IPS DF 4.7 (cell line): Measurements from ENCODE around the gene LDLRAD4.

ENCODE experiments used
- DNase-seq: peaks from one replicate; pipeline ENCODE4 v3.0.0-alpha.2; 2013; ENCODE audit warnings: low spot score; ENCODE audit errors: extremely low read depth

The LDLRAD4 gene

DNA sequence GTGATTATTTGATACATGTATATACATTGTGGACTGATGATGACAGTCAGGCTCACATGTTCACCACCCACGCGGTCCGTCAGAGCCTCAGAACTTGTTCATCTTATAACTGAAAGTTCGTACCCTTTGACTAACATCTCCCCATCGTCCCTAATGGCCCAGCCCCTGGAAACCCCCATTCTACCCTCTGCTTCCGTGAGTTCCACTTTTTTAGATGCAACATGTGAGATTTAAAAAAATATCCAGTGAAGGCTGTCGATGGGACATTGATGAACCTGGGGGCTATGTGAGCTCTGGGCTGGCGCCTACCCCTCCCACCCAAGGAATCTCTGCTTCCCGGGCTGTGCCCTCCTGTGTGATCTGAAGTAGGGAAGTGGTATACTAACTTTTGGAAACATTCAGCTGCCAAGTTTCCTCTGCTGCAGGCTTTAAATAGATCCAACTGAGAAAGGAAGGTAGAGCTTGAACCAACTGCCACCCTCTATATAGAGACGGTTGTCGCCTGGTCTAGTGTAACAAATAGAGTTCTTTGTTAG, 344.0 kb downstream of the LDLRAD4 start:
- no peak for DNase-seq

DNA sequence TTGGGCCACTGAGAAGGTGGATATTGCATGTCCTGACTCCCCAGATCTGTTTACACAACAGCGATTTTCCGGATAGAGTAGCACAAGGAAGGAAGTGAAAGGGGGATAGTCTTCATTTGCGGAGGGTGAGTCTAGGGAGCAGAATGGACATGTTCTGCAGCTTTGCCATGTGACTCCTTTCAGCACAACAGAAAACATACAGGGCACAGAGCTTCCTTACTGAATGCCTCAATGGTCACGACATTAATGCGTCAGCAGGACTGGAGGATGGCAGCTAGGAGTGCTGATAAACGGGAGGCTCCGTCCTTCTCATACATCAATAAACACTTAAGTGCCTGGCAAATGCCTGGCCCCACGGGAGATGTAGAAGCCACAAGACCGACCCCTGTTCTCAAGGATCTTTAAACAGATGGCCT, 344.8 kb downstream of the LDLRAD4 start:
- DNase-seq: no peak

DNA sequence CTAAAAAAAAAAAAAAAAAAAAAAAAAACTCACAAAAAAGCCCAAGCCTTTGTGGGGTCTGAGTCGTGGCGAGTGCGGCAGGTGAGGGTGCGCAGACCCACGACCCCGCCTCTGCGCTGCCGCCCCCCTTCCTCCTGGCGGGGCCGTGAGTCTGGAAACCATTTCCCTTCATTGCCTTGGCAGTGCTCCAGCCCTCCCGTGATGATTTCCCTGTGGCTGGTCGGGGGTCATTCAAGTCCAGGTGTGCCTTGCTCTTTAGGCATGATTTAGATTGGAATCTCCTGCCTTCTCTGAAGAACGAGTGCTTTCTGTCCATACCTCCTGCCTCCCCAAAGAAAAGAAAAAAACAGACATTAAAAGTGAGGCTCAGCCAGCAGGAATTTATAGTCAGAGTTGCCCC, 346.0 kb downstream of the LDLRAD4 start:
- no peak for DNase-seq

DNA sequence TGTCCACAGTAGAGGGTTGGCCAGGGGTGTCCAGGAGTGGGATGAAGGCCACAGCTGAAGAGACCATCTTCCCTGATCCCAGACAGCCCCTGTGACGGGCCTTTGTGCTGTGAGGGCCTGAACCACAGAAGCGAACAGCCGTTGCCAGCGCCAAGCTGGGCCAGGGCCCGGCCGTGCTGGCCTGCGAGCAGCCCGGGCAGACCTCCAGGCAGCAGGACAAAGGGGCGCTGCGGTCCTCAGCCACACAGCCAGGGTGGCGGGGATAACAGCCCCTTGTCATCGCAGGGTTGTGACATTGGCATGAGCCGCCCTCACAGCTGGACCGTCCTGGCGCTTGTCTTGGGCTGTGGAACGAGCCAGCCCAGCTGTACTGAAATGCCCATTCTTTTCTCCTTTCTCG, 346.7 kb downstream of the LDLRAD4 start:
- no peak for DNase-seq

DNA sequence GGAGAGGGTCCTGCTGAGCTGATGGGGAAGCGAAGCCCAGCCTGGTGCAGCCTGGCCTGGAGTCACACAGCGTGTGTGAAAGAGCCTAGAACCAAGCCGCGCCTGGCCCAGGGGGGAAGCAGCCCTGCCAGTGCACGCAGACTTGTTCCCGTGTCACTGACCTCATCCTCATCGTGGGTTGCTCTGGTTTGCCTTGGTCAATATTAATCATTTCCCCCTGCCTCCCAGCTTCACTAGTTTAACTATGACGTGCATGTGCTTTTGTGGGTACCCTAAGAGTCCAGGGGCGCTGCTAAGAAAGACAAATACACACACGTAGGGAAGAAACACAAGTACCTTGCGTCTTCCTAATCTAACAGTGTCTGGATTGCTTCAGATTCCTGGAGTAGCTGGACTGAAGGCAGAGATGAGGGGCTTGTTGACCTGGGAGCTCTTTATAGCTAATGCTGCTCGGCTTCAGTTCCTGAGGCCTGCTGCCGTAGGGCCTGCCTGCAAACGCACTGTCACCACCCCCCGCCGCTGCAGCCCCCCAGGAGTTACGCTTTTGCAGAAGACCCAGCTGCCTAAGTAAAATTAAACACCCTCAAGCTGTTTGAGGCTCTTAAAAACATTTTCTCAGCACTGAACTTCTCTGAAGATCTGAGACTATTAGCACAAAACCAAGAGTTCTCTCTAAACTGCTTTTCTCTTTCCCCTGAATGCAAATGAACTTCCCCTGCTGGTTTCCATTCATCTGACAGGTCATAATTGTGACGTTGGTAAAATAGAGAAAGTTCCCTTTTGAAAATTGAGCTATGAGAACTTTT, 348.6 kb downstream of the LDLRAD4 start:
- no peak for DNase-seq

DNA sequence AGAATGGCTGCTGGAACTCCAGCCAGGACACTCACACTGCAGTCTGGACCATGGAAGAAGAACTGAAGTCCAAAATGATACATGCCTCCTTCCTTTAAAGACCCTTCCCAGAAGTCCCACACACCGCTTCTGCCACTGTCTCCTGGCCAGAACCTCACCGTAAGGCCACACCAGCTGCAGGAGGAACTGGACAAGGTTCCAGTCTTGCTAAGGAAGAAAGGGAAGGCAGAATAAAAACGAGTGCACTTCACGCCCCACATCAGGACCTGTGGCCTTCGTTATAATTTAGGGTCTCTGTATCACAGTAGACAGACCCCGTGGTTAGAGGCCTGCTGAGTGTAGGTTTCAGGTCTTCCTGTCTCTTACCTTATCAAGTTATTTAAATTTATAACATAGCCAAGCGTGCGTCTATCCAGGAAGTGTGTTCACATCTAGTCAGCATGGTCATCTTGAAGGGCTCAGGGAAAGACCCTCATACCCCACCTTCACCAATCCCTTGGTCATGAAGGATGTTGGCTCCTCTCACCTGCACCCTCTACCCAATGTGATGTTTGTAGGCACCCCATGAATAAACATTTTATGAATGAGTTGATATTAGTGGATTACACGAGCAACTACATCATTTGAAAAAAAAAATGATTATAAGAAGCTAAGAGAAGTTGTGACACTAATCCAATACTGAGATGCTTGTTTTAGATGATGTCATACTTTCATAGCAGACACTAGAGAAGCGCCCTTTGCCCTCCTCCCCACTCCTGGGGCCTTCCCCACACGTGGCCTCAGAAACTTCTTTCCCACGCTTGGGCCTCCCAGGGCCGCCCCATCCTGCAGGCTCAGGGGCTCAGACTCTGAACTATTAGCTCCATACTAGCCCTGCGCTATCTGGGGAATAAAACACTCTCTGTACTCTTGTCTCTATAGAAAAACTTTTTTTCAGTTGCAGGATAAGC, 350.2 kb downstream of the LDLRAD4 start:
- no peak for DNase-seq

DNA sequence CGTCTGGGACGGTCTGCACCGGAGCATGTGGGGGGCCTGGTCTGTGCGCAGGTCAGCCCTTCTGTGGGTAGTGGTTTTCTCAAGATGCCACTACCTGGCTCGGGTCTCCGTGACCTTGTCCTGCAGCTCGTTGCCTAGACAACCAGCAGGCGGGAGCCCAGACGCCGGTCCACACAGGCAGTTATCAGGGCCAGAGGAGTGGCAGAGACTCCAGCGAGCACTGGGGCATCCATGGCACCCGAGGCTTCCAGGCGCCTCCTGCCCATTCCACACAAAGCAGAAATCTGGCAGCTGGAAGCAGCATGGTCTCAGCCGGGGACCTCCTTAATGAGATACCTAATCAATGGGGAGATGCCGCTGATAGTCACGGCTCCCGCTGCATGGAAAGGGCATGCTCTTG, 351.7 kb downstream of the LDLRAD4 start:
- DNase-seq: no peak

DNA sequence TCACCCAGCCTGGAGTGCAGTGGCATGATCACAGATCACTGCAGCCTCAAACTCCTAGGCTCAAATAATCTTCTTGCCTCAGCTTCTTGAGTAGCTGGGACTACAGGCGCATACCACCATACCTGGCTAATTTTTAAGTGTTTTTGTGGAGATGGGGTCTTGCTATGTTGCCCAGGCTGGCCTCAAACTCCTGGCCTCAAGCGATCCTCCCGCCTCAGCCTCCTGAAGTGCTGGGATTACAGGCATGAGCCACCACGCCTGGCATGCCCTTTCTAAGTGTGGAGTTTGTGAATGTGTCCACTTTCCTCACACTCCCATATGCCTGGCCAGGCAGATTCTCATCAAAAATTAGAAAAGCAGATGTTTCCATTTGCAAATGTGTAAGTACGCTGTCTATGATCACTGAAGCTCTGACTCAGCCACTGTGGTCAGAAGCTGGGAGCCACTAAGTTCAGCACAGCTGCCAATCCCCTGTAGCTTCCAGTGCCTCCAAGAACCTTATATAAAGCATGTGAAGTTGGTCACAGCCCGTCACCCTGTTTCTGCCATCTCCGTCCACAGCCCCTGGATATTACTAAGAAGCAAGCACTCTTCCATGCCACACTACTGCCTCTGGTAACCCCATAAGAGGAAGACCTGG, 352.4 kb downstream of the LDLRAD4 start:
- no peak for DNase-seq

DNA sequence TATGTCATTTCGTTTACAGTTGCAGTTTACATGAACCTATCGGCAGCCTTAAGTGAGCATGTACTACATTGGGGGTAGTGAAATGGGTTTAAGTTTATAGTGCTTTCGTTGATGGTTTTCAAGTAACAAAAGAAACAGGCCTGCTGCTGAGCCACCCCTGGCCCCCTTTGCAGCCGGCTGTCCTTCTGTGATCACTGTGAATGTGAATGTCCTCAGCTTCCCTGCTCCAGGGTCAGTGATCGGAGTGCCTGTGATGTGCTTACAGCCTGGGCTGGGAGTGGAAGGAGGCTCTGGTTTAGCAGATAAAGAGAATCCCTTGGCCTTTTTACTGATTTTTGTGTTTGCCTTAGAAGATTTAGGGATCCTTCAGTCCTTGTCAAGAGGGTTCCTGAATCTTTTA, 353.6 kb downstream of the LDLRAD4 start:
- no peak for DNase-seq

DNA sequence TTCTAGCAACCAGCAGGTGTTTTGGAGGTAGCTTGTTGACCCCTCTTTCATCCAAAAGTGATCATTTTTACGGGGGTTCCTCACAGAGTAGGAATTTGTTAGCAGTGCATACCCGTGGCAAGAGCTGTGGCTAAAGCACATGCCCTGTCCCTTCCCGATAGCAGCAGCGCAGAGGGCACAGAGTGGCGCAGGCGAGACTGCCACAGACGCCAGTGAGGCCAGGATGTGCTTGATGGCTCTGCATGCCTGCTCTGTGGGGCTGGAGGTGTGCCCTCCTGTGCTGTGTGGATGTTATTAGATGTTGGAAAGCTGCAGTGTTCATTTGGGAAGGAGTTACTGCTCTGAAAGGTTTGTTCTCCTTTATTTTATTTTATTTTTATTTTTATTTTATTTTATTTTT, 354.2 kb downstream of the LDLRAD4 start:
- DNase-seq: no peak

DNA sequence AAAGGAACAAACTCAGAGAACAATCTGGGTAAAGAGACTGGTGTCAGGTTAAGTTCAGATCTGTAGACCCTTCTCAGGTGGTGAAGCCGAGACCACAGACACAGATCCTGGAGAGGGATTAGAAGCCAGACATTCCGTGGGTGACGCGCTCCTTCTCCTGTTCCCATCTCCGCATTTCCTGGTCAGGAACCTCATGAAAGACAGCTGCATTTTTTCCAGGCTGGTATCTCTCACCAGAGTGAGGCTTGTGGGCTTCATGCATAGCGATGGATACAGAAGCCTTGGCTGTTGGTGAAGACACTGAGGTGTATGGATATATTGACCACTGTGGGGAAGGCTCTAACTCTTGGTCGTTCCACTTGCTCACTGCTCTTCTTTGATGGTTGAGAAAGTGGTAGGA, 355.2 kb downstream of the LDLRAD4 start:
- DNase-seq: no peak

DNA sequence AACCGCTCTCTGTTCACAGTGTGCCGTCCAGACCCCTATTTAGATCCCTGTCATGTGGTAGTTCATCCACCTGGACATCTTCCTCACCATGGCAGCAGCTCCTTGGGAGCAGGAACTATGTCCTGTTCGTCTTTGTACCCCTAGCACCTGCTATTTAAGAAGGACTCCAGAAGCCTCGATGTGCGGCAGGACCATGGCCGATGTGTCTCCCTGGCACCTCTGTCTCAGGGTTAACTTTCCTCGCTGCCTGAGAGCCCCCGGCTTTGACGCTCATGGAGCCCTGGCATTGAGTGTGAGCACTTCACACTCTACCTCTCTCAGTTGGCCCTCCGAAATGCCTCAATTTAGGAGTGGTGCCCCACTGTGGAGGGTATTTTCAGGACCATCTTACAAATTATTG, 355.8 kb downstream of the LDLRAD4 start:
- no peak for DNase-seq

DNA sequence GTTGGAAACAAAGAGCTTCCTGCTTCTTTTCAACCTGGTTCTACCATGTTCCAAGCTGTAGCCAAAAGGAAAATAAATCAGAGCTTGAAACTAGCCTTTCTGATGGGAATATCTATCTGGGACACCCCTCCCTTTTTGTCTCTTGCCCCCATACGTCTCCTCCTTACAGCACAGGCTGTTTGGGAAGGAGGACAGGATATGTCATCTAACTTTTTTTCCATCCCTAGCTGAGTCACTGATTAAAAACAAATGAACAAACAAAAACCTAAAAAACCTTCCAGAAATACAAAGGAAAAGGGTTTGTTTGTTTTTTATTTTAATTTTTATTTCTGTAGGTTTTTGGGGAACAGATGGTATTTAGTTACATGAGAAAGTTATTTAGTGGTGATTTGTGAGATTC, 356.2 kb downstream of the LDLRAD4 start:
- no peak for DNase-seq

DNA sequence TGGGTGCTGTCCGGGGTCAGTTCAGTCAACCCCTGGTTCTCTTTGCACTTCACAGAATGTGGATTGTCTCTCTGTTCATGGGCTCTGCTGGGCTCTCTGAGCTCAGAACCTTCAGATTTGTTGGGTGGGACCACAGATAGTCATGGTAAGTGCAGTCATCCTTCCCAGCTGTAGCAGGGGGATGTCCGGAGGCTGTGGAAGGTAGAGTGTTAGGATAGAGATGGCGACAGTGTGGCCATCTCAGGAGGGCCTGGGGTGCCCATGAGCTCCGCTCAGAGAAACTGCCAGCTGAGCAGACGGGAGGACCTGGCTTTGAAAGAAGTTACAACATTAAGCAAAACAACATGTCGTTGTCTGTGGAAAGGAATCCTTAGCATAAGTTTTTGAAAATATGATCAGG, 358.0 kb downstream of the LDLRAD4 start:
- no peak for DNase-seq

DNA sequence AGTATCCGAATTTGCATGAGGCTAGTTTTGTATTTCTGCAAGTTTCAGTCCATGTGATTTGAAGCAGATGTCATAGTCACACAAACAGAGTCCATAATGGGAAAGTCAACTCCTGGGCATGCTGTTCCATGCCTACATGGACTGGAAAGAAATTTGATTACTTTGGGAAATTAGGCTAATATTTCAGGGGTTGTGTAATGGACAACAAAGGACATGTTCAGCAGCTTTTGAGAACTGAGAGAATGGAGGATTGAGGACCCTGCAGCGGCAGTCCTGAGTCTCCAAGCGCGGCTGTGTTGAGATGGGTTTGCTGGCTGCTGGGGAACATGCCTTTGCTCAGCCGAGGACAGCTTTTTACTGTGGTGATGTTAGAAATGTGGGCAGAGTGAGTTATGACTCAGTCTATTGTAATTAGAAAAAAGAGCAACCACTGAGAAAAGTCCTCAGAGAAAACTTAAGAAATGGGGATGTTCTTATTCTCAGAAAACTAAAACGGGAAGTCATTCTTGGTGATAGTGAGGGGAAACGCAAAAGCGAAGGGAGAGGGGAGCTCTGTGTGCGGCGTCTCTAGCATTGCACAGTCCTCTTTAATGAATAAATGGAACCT, 358.6 kb downstream of the LDLRAD4 start:
- no peak for DNase-seq

DNA sequence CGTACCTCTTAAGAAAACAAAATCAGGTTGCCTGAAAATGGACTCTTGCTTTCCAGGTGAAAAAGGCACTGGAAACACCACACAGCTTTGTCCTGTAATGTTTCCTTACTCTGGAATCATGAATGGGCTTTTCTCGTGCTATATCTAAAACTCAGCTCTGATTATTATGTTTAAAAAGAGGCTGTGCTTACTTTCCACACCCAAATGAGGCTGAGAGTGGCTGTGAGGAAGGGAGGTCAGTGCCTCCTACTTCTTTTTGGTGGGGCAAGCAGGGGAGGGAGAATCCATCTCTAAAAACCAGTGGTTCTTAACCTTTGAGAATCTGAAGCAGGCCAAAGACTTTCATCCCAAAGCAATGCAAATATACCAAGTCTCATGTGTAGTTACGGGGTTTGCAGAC, 359.2 kb downstream of the LDLRAD4 start:
- no peak for DNase-seq

DNA sequence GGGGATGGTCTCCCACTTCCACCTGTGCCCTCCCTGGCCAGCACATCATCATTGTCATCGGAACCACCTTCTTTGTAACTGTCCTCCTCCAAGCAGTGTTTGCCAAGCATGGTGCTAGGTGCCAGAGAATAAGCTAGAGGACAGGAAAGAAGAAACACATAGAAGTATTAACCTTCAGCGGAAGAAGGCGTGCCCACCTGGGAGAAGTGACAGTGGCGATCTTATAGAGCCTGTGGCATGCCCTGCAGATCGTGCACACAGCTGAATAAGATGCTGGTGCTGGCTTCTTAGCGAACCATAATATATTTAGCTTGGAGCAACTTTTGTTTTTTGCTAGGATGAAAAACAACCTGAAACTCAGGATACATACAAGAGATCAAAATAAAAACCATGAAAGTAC, 359.8 kb downstream of the LDLRAD4 start:
- no peak for DNase-seq

DNA sequence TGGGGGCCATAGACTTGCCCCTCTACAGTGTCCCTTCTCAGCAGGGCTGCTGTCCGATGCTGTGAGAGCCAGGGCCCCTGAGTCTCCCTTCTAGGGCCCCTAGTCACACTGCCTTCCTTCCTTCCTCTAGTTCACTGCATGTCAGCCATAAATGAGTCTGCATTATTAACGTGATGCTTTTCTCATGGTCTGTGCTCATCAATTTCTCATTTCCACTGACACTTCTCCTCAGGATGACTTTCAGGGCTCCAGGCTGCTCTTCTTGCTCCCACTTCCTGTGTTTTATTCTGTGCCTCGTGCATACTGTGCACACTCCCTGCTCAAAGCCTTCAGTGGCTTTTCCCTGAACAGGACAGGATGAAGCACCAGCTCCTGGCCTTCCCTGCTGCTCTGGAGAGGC, 361.3 kb downstream of the LDLRAD4 start:
- no peak for DNase-seq

DNA sequence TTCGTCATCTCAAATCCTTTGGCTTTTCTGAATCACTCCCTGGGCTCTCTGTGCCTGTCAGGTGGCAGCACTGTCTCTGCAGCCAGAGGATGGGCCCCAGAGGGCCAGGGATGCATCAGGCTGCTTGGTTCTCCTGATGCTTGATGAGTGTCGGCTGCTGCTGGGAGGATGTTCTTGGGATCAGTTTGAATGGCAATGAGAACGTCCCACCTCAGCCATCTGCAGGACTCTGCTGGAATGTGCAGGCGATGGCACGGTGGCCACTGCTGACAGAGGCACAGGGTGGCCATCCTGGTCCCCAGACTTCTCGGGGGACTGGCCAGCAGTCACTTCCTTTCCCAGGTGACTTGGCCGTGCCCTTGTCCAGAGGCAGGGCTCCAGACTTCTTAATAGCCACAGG, 361.8 kb downstream of the LDLRAD4 start:
- DNase-seq: no peak

DNA sequence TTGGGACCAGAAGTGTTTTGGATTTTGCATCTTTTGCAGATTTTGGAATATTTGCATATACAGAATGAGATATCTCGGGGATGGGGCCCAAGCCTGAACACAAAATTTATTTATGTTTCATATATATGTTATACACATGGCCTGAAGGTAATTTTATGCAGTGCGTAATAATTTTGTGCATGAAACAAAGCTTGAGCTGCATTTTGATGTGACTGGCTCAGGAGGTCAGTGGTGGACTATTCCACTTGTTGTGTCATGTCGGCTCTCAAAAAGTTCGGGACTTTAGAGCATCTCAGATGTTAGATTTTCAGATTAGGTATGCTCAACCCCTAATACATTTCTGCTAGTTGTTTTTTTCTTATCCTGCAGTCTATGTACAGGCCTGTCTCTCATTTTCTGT, 362.4 kb downstream of the LDLRAD4 start:
- no peak for DNase-seq

DNA sequence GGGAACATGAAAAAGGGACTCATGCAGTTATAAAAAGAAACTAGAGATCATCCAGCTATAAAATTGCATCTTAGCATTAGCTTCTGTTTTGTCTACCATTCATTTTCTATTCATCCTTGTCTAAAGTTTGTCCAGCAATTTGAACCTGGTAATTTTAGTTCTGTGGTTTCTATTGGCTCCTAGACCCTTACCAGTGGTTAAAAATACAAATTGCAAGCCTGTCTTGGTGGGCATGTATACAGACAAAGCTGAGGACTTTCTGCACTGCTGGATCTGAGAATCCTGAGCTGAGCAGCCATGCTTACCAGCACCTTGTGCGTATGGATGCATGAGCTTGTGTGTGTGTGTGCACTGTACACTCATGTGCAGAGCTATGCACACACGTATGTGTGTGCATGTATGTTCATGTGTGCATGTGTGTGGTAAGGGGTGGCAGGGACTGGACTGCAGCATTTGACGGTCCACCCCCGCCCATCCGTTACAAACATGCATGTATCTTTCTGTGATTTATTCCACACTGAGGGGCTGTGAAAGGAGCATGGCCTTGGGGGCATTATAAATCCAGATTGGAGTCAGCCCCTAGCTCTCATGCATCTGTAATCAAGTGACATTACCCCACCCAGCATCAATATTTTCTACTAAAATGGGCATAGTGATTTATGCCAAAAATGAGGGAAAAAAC, 363.1 kb downstream of the LDLRAD4 start:
- DNase-seq: no peak
